SU-DHL-6 (cell line): ENCODE results near the gene FMN1.

Experiments used
- CTCF ChIP-seq: fragments of 200-600 bp; sonication (generic); IDR thresholded peaks from one replicate; pipeline ENCODE4 v1.5.1; 2017; ENCODE audit warnings: antibody characterized with exemption, mild to moderate bottlenecking, low read length, moderate library complexity; ENCODE audit not compliant: insufficient read depth, poor library complexity, severe bottlenecking
- EZH2phosphoT487 ChIP-seq: fragments of 200-600 bp; sonication (generic), shearing (Covaris generic); conservative IDR thresholded peaks from 2 replicates; pipeline ENCODE4 v1.6.1; 2018; ENCODE audit warnings: mild to moderate bottlenecking, antibody characterized with exemption, low read length, moderate library complexity, mixed read lengths

GRCh38 chr15:33236841-33237509 lies 42.5 kb upstream of the FMN1 start:
- TF ChIP-seq CTCF: no peak
- no peak for TF ChIP-seq EZH2phosphoT487
